Right forelimb (tissue), 1 donor: ENCODE data around the gene UFSP2.
"Not testable (repeated sequence)": the region's sequence is repeated elsewhere in the genome, so short reads cannot be mapped to it uniquely, and the experiment has no call there.

Experiments used
- DNase-seq: peaks from one replicate; pipeline ENCODE4 v3.0.0-alpha.2; 2018

UFSP2 gene

DNA sequence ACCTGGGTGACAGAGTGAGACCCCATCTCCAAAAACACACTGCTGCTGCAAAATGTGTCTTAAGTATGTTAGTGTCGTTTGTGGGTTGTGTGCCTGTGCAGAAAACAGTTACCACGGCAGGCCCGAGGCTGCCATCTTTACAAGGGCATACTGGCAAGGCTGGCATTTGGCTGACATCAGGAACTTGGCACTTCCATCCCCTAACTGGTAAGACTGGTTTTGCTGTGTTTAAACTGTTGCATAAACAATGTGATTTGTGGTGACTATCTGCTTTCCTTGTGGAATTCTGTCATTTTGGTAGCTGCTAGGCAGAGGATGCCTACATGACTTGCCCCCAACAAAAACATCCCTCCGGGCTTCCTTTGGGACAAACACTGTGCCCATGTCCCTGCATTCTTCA lies 42.3 kb downstream of the UFSP2 start:
- no peak for DNase-seq

DNA sequence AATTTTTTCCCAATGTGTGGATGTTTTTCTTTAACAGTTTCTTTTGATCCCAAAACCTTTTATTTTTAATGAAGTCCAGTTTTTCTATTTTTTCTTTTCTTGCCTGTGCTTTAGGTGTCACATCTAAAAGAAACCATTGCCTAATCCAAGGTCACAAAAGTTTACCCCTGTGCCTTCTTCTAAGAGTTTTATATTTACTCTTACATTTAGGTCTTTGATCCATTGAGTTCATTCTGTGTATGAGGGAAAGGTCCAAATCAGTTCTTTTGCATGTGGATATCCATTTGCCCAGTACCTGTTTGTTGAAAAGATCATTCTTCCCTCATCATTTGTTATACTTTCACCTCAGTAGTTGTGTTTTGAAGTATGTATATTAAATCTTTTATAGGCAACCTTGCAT lies 43.0 kb downstream of the UFSP2 start:
- no peak for DNase-seq

DNA sequence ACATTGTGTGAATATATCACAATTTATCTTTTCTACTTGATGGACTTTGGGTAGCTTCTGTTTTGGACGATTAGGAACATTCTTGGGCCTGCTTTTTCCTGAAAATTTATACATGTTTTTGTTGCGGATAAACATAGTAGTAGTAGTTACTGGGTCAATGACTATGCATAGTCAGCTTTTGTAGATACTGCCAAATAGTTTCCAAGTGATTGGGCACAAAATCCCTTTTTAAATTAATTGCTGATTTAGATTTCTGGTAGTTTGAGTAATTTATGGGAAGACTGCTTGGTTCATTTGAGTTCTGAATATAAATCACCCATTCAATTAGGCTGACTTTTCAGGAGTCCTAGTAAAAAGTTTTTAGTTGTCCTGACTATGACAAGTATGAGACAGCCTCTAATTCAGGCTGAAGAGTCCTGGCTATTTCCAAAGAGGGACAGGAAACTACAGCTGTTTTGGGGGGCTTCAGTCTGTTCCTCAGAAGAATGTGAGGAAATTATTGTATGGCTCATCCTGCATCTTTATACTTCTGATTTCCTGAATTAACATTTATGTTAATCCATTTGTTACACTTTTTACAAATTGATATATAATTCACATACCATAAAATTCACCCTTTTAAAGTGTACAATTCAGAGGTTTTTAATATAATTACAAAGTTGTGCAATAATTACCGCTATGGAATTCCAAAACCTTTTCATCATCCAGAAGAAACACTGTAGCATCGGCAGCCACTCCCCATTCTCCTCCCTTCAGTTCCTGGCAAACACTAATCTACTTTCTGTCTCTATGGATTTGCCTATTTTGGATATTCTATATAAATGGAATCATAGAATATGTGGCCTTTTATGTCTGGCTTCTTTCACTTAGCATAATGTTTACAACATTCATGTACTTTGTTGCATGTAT lies 44.2 kb downstream of the UFSP2 start:
- no peak for DNase-seq

DNA sequence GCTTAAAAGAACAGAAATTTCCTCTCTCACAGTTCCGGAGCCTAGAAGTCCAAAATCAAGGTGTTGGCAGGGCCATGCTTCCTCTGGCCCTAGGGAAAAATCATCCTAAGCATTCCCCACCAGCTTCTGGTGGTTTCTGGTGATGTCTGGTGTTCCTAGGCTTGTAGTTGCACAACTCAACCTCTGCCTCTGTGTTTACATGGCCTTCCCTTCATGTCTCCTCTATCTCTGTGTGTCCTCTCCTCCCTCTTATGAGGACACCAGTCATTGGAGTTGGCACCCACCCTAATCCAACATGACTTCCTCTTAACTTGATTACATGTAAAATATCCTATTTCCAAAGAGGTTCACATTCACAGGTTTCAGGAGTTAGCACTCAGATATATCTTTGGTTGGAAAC lies 45.4 kb downstream of the UFSP2 start:
- no peak for DNase-seq

DNA sequence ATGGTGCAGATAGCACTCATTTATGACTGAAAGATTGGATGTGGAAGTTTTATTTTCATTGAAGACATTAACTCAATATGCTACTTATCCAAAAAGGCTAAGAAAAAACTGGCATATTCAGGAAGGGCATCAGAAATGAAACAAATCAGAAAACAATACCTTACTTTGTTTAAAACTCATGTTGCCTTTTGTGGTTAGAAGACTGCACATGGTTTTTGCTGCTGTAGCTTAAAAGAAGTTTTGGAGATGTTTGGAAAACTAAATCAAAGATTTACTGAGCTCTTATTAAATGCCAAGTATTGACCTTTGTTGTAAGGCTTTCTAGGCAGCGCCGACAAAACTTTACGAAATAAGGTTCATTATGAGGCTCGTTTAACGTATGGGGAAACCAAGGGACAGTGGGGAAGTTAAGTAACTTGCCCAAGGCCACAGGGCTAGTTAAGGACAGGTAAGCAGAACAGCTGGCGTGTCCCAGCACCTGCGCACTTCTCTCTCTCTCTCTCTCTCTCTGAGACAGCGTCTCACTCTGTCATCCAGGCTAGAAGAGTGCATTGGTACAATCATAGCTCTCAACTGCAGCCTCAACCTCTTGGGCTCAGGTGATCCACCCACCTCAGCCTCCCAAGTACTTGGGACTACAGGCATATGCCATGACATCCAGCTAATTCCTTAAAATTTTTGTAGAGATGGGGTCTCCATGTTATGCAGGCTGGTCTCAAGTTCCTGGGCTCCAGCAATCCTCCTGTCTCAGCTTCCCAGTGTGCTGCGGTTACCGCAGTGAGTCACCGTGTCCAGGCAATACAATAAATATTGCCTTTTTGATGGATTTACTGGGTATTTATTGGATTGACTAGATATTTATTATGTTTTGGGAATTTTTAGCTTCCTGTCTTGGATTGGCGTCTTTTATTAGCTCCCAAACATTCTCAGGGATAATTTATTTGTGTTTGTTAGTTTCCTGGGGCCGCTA lies 46.2 kb downstream of the UFSP2 start:
- no peak for DNase-seq

DNA sequence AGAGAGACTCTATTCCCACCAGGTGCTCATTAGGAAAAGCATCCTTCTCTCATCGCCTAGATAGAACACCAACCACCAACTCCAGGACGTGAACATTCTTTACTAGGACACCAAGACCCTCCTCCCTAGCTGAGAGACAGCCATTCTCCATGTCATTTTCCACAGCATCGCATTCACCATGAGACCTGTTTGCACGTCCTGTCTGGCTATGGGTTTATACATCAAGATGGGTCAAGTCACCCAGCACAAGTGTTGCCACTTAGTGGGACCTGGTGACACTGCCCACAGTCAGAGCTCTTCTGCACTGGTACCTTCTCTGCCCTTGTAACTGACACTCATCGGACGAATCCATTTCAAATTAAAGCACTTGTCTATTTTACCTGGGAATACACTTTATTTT lies 47.5 kb downstream of the UFSP2 start:
- DNase-seq: no peak

GRCh38 chr4:185374573-185374972 lies 51.2 kb downstream of the UFSP2 start:
- DNase-seq: no peak

DNA sequence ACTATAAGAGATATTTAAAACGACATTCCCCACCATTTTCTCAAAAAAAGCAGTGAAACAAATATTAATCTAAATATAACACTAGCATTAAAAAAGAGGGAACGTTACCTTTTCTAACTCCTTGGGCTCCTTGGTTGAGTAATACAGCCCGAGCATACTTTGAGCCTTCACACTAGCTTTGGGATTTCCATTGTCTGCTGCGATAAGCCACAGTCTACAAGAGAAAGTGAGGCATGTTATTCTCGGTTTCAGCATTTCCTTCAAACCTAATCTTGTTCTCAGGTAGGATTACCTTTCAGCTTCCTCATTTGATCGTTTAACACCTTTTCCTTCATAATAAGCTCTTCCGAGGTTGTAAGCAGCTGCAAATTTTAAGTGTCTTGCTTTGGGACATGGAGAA lies 51.7 kb downstream of the UFSP2 start:
- DNase-seq: no peak

DNA sequence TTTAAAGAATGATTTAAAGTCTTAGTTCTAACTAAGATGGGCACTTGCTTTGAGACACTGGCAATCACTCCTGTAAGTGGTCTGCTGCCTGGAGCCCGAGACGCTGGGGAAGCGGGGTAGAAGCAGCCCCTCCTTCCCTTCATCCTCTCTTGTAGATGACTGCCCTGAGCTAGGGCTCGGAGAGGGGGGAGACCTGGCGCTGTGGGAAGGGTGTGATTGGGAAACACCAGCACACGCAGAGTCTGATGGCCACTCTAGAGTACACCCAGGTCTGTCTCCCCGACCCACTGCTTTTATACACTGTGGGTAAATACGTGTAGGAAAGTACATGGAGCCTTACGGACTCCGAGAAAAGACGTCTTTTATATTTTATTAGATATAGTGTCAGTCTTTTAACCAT lies 54.1 kb downstream of the UFSP2 start:
- no peak for DNase-seq

- no peak for DNase-seq
Observed at GRCh38 chr4:185370268-185370949, 55.4 kb downstream of the UFSP2 start.

- DNase-seq: no peak
Observed at GRCh38 chr4:185369731-185370130, 56.0 kb downstream of the UFSP2 start.

DNA sequence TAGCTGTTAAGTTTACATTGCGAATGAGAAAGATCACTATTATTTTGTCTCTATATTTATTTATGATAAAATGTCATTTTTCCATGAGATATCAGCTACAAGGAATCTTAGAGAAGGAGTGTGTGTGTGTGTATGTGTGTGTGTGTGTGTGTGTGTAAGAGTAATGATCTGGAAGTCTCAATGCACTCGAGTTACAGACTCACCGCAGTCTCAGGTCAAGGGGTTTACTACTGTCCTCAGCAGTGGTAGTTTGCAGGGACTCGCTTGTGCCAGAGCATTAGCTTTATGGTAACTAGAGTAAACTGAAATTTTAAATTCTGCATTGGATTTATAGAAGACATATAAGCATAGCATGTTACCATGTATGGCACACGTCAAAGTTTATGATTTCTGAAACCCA lies 60.9 kb downstream of the UFSP2 start:
- no peak for DNase-seq

- DNase-seq: no peak
Observed at GRCh38 chr4:185363251-185363650, 62.5 kb downstream of the UFSP2 start.

DNA sequence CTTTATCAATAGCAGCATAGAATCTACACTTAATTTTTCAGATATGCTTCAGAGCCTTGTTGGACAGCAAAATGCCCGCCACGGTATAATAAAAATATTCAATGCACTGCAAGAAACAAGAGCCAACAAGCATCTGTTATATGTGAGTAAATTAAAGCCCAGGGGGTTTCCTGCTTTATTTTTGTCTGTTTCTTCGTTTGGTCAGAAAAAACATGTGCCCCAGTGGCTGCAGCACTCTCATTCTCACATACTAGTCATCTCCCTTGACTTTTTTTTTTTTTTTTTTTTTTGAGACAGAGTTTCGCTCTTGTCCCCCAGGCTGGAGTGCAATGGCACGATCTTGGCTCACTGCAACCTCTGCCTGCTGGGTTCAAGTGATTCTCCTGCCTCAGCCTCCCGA lies 63.2 kb downstream of the UFSP2 start:
- DNase-seq: not testable (repeated sequence)

DNA sequence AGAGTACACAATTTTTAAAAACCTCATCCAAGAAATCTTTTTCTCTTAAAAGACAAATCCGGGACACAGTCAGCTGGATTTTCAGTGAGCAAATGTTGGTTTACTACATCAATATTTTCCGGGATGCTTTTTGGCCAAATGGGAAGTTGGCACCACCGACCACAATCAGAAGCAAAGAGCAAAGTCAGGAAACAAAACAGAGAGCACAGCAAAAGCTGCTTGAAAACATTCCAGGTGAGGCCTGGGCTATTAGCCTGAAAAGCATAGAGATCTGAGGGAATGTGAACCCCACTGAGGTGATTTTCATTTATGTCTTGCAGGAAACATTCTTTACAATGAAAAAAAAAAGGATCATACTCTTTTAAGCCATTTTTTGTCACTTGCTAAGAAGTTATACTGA lies 63.9 kb downstream of the UFSP2 start:
- no peak for DNase-seq

- DNase-seq: no peak
Observed at GRCh38 chr4:185359767-185360446, 65.9 kb downstream of the UFSP2 start.

GRCh38 chr4:185358959-185359358 lies 66.8 kb downstream of the UFSP2 start:
- no peak for DNase-seq

GRCh38 chr4:185358514-185358913 lies 67.2 kb downstream of the UFSP2 start:
- no peak for DNase-seq

DNA sequence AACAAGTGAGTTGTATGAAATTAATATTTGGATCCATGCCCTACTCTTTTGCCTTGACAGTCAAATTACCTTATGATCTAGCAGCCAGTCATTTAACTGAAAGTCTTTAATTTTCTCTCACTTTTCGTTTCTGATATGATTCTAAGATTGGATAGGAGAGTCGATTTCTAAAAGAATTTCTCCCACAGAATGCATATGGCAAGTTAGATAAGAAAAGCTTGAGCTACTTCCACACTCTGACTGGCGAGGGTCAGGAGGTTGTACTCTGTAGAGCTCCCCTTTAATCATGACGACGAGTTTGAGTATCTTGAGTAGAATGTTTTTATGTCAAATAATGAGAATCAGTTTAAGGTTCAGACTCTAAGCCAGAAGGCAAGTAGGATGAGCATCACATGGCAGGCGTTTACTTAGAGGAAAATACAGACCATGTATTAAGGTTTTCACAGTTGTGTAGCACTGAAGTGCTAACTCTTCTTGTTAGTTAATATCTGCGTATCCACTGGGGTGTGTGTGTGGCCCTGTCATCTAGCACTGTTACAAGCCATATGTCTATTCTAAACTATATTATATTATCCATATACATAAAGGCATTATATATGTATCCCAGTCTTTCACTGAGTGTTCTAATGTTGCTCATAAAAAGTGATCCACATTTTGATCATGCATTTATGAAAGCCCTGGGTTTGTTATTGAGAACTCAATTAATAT lies 67.9 kb downstream of the UFSP2 start:
- no peak for DNase-seq

DNA sequence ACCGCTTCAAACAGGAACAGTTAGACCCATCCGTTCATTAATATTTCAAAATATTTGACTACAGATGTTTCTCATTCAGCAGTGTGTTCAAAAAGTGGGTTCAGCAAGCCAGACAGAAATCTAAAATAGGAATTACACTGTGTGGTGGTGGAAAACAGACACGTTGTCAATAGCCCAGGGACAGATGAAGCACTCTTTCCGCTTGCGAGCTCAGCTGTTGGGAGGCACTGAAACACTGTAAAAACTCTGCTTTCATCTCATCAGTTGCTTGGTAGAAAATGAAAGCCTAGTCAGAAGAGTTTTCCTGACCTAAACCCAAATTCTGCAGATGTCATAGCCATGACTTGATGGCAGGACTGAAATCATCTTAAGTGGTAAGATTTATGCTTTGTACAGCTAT lies 68.6 kb downstream of the UFSP2 start:
- DNase-seq: no peak

DNA sequence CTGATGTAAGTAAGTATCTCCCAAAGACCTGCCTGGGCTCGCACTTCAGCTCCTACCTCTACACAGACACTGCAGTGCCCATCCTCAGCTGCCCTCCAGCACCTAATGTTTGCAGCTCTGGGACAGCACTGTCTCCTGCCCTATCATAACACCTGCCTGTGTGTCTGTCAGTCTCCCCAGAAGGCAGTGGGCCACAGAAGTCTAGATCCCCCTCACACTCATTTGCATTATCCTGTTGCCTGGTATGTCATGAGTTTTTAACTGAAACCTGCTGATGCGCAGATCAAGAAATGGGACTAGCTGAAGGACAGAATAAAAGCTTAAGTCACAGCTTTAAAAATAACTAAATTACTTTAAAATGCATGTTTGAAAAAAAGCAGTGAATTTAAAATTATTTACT lies 73.0 kb downstream of the UFSP2 start:
- no peak for DNase-seq

DNA sequence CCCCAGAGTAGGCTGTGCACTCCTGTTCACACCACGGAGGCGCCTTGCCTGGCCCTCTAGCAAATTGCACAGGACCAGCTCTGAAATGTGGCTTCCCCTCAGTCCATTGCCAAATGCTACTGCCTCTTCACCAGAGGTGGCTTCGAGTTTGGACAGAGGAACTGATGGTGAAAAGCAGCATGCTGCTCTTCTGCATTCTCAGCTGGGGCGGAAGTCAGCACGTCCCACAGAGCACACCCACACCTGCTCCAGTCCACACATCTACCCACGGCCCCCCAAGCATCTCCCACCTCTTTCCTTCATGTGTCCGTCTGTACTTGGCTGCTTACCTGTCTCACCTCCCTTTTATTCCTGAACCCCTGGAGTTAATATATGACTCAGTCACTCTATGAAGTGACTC lies 73.6 kb downstream of the UFSP2 start:
- DNase-seq: no peak
